Liver (tissue), 9 donors: Measurements from ENCODE around the gene NAPB. TPM values are rescaled to one million over a fixed set of nuclear protein-coding genes. Genes with fewer than 3 reads are reported as not detected.

Source experiments
- DNase-seq: peaks from one replicate; pipeline ENCODE4 v3.0.0-alpha.2; 2017; ENCODE audit warnings: low spot score
- H3K27ac ChIP-seq, 2 donors: one replicate each; pipeline ENCODE4 v1.7.0; 2013; ENCODE audit warnings: inconsistent platforms in 2 of 2, low read length in 2 of 2, control low read depth in 1 of 2, low read depth in 1 of 2, mild to moderate bottlenecking in 1 of 2
- H3K27me3 ChIP-seq, 4 donors: one replicate each; pipeline versions ENCODE4 v1.6.1 to v1.7.0; 2013; ENCODE audit warnings: low read length in 3 of 4, inconsistent platforms in 1 of 4, mild to moderate bottlenecking in 1 of 4, moderate library complexity in 1 of 4; ENCODE audit not compliant: control insufficient read depth in 4 of 4, insufficient read depth in 4 of 4
- H3K36me3 ChIP-seq, 4 donors: one replicate each; pipeline versions ENCODE4 v1.6.1 to v1.7.0; 2013; ENCODE audit warnings: low read length in 3 of 4, mild to moderate bottlenecking in 3 of 4, low read depth in 1 of 4, moderate library complexity in 1 of 4; ENCODE audit not compliant: control insufficient read depth in 4 of 4, insufficient read depth in 3 of 4
- H3K4me1 ChIP-seq, 4 donors: one replicate each; pipeline versions ENCODE4 v1.6.1 to v1.7.0; 2013; ENCODE audit warnings: low read length in 3 of 4, mild to moderate bottlenecking in 3 of 4, moderate library complexity in 1 of 4; ENCODE audit not compliant: control insufficient read depth in 4 of 4, insufficient read depth in 4 of 4
- H3K4me3 ChIP-seq, 3 donors: one replicate each; pipeline versions ENCODE4 v1.6.1 to v1.7.0; 2013; ENCODE audit warnings: low read length in 3 of 3, control low read depth in 1 of 3, low read depth in 1 of 3, mild to moderate bottlenecking in 1 of 3
- H3K9ac ChIP-seq, 2 donors: one replicate each; pipeline ENCODE4 v1.7.0; 2013; ENCODE audit warnings: low read length in 2 of 2, mild to moderate bottlenecking in 2 of 2, moderate library complexity in 2 of 2, control low read depth in 1 of 2, low read depth in 1 of 2
- H3K9me3 ChIP-seq, 4 donors: one replicate each; pipeline versions ENCODE4 v1.6.1 to v1.7.0; 2013; ENCODE audit warnings: low read length in 3 of 4; ENCODE audit not compliant: control insufficient read depth in 4 of 4
- ATF3 ChIP-seq: IDR thresholded peaks from 2 replicates; pipeline ENCODE4 v1.6.1; 2016; ENCODE audit warnings: antibody characterized with exemption
- CTCF ChIP-seq: fragments of 150-350 bp; IDR thresholded peaks from 2 replicates; pipeline ENCODE4 v1.5.1; 2017; ENCODE audit warnings: improper control_type of control experiment, low read depth, low read length; ENCODE audit not compliant: missing input control
- EGR1 ChIP-seq, 2 donors: IDR thresholded peaks; 2 replicates each; pipeline ENCODE4 v1.6.1; 2016 to 2018; ENCODE audit warnings: antibody characterized with exemption in 2 of 2, low read depth in 2 of 2
- FOXA2 ChIP-seq: IDR thresholded peaks from 2 replicates; pipeline ENCODE4 v1.6.1; 2016; ENCODE audit warnings: antibody characterized with exemption
- GABPA ChIP-seq, 2 donors: IDR thresholded peaks in 1 of 2; conservative IDR thresholded peaks in 1 of 2; 2 replicates each; pipeline ENCODE4 v1.6.1; 2016; ENCODE audit warnings: antibody characterized with exemption in 2 of 2, mild to moderate bottlenecking in 1 of 2, moderate library complexity in 1 of 2
- HNF4A ChIP-seq, 2 donors: conservative IDR thresholded peaks; 2 replicates each; pipeline ENCODE4 v1.6.1; 2016; ENCODE audit warnings: antibody characterized with exemption in 2 of 2, mild to moderate bottlenecking in 2 of 2
- JUND ChIP-seq, 2 donors: IDR thresholded peaks; 2 replicates each; pipeline ENCODE4 v1.6.1; 2016; ENCODE audit warnings: antibody characterized with exemption in 2 of 2
- MAX ChIP-seq: IDR thresholded peaks from 2 replicates; pipeline ENCODE4 v1.6.1; 2016; ENCODE audit warnings: antibody characterized with exemption
- NR2F2 ChIP-seq: IDR thresholded peaks from 2 replicates; pipeline ENCODE4 v1.6.1; 2016; ENCODE audit warnings: antibody characterized with exemption
- RAD21 ChIP-seq, 2 donors: IDR thresholded peaks; 2 replicates each; pipeline ENCODE4 v1.6.1; 2016; ENCODE audit warnings: antibody characterized with exemption in 2 of 2, mild to moderate bottlenecking in 2 of 2
- REST ChIP-seq: IDR thresholded peaks from 2 replicates; pipeline ENCODE4 v1.6.1; 2016; ENCODE audit warnings: antibody characterized with exemption, mild to moderate bottlenecking
- SP1 ChIP-seq: IDR thresholded peaks from 2 replicates; pipeline ENCODE4 v1.6.1; 2018; ENCODE audit warnings: antibody characterized with exemption, mild to moderate bottlenecking
- YY1 ChIP-seq: IDR thresholded peaks from 2 replicates; pipeline ENCODE4 v1.6.1; 2016; ENCODE audit warnings: antibody characterized with exemption, mild to moderate bottlenecking
- ZBTB33 ChIP-seq: IDR thresholded peaks from 2 replicates; pipeline ENCODE4 v1.6.1; 2016; ENCODE audit warnings: antibody characterized with exemption
- WGBS: extraction: QIAGEN DNeasy Blood & Tissue Kit; methylation state at CpG from one replicate; pipeline ENCODE4 v1.1.7; 2013; 5-methylcytosine and 5-hydroxymethylcytosine counted together
- polyA plus RNA-seq, 2 donors: library from polyadenylated mRNA; stranded (reverse) in 1 of 2; unstranded in 1 of 2; fragments of 200-250 nt in 1 of 2; fragments of >200 nt in 1 of 2; fragmentation: Nextera tagmentation in 1 of 2; extraction: Ambion mirVana in 1 of 2; gene quantifications; one replicate each; pipeline versions ENCODE4 v1.2.1 to v1.2.3, GENCODE V29; 2013 to 2015
- total RNA-seq, 2 donors: library from RNA; depleted of rRNA; stranded (reverse); fragments of >200 nt; gene quantifications; one replicate each; pipeline ENCODE4 v1.2.3, GENCODE V29; 2014
- donor health status: healthy.
- donor health status: healthy.
- donor health status: healthy.
- donor health status: healthy.
- donor health status: healthy.

The NAPB gene
- total and polyA plus RNA-seq, 4 donors = 2.4 to 10.6 (median 4.5) TPM

GRCh38 chr20:23370274-23370673, 51.0 kb downstream of the NAPB start (continued):
- TF ChIP-seq REST = no peak

- Histone ChIP-seq H3K4me1 (peaks cover 3 to 30% (median 12%) of the 10 kb centered on the region in 4 donors), H3K9ac (no peak overlapping the region), H3K36me3 (peaks cover 3 to 56% (median 36%) of the 10 kb centered on the region in 4 donors), H3K9me3 (no peaks in the 10 kb centered on the region), H3K4me3 (no peak overlapping the region), H3K27me3 (no peaks in the 10 kb centered on the region), H3K27ac (no peak overlapping the region)
- no peak for TF ChIP-seq ZBTB33
- no peak for TF ChIP-seq SP1
- no peak for TF ChIP-seq EGR1 (IDR thresholded peaks at IDR 0.05; ENCODE audit: low read depth in 2 of 2)
- no peak for TF ChIP-seq CTCF
- TF ChIP-seq ATF3 = no peak
- no peak for TF ChIP-seq YY1
- no peak for TF ChIP-seq RAD21 (IDR thresholded peaks at IDR 0.05)
- no peak for TF ChIP-seq HNF4A (conservative IDR thresholded peaks at IDR 0.05)
- no peak for TF ChIP-seq NR2F2
- TF ChIP-seq MAX = no peak
- TF ChIP-seq GABPA (IDR thresholded peaks at IDR 0.05 in 1 of 2, conservative IDR thresholded peaks at IDR 0.05 in 1 of 2) = no peak
- TF ChIP-seq JUND (IDR thresholded peaks at IDR 0.05) = no peak
- no peak for TF ChIP-seq FOXA2
- TF ChIP-seq REST = no peak
- 97% methylated on average over 14 of the region's 14 CpGs for WGBS
- no peak for DNase-seq
Measured at GRCh38 chr20:23369072-23369823, 52.0 kb downstream of the NAPB start.
